Measurements from ENCODE around the gene PPP1R12A. TPM values are rescaled to one million over a fixed set of nuclear protein-coding genes. Genes with fewer than 3 reads are reported as not detected.

PPP1R12A gene
- polyA plus RNA-seq, 10 donors: 40.6 to 77.4 (median 56.9) TPM

GRCh38 chr12:79769189-79769859, 165.6 kb downstream of the PPP1R12A start:
- DNase-seq: no peak

- DNase-seq: no peak
These were observed 168.0 kb downstream of the PPP1R12A start for GRCh38 chr12:79766705-79767464.

DNA sequence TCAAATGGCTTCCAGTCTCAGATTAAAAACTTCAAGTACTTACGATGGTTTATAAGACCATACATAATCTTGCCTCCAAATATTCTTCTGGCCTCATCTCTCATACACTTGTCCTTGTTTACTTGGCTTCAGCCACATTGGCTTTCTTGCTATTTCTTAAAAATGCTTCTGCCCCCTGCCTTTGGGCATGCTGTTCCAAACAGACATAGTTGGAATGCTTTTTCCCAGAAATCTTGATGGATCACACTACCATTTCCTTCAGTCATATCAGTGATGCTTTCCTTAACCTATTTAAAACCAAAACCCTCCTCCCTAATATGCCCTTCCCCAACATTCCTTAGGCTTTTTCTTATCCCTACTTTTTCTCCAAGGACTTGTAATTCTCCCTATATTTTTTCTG, 169.7 kb downstream of the PPP1R12A start:
- DNase-seq: no peak

- no peak for DNase-seq
These were observed 170.3 kb downstream of the PPP1R12A start for GRCh38 chr12:79764641-79765040.

- DNase-seq: peak in 2 of 3 donors; percentile 42 to 46
These were observed 171.0 kb downstream of the PPP1R12A start for GRCh38 chr12:79763766-79764452.

GRCh38 chr12:79761341-79761740, 173.6 kb downstream of the PPP1R12A start:
- no peak for DNase-seq

GRCh38 chr12:79747274-79747673, 187.6 kb downstream of the PPP1R12A start:
- no peak for DNase-seq

- DNase-seq: peak; percentile 32 to 55 (median 42)
These were observed 196.8 kb downstream of the PPP1R12A start for GRCh38 chr12:79737875-79738718.

DNA sequence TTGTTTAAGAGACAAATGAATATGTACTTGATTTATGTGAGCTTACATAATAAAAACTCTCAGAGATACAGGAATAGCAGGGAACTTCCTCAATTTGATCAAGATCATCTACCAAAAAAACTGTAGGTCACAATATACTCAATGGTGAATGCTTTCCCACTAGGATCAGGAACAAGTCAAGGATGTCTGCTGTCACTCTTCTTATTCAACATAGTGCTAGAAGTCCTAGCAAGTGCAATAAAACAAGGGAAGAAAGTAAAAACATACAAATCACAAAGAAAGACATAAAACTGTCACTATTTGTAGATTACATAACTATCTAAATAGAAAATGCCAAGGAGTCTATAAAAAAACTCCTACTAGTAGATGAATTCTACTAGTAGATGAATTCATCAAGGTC, 202.3 kb downstream of the PPP1R12A start:
- no peak for DNase-seq

DNA sequence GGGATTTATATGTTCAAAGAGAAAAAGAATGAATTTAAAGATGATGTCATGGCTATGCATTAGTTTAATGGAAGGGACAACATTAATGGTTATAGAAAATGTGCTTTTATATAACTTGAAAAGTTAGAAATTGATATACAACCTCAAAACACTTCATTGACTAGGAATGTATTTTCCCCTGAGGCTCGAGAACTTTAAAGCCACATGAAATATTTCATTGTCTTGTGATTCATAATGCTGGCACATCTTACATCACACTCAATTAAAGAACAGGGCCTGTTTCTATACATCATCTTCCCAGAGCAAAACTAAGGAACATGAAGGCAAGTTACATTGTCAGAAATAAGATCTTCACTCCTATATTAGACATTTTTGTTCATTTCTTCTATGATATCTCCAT, 208.9 kb downstream of the PPP1R12A start:
- DNase-seq: peak in 1 of 3 donors; percentile 68

Other genes with a start within 250 kb of the PPP1R12A start
- gene PAWR, start 244.1 kb downstream of the PPP1R12A start, polyA plus RNA-seq (ENCODE audit: insufficient read length in 10 of 10): 10 to 100 TPM in 4 of 10 donors, 1 to 10 TPM in 6; 4.9 to 14.1 (median 9.6) TPM
- 1 to 10 TPM in 1 of 10 donors, under 1 TPM in 9; 0.12 to 2.1 (median 0.52) TPM for gene OTOGL, start 164.4 kb upstream of the PPP1R12A start, polyA plus RNA-seq (ENCODE audit: insufficient read length in 10 of 10)